ENCODE measurements around the gene SLX4IP.

The SLX4IP gene

DNA sequence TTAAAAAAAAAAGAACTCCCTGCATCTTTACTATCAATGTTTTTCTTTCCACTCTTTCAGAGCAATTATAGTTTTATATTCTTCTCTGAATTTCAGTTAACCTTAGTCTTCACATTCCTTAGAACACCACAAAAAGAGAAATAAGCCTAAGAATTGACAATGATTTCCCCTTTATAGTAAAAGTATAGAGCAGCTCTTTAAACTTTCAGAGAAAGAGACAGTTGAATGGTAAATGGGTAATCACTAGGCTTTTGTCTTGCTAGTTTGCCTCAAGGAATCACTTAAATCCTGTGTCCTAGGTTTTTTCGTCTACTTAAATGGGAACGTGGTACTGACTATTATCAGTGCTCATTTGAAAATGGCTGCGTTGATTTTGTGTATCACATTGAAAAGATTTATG lies 31.8 kb downstream of the SLX4IP start:
- no peak for DNase-seq (ENCODE audit: low spot score)

DNA sequence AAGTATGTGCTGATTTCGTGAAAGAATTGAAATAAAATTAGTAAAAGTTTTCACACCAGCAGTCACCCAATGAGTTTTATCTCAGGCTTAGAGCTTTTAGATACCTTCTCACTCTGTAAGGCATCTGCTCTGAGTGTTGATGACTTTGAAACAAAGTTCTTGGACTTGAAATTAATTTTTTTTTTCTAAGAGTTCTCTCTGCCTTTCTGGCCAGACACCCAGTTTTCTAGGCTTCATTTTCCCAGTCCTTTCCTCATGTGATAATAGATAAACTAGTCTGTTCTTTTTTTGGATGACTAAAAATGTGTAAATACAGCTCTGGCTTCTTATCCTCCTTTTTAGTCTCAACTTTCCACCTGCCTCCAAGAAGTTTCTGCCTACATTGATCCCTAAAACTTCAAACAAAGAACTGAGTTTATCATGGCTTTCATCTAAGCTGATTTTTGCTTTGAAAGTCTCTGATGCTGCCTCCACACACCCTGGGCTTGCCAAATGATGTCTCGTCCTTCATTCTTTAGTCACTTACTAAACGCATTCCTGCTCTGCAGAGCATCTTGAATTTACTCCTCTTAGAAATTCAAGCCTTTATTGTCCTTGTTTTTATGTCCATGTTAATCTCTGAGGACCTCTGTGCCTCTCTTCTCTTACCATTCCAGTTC lies 32.7 kb downstream of the SLX4IP start:
- DNase-seq (ENCODE audit: low spot score), result no peak

DNA sequence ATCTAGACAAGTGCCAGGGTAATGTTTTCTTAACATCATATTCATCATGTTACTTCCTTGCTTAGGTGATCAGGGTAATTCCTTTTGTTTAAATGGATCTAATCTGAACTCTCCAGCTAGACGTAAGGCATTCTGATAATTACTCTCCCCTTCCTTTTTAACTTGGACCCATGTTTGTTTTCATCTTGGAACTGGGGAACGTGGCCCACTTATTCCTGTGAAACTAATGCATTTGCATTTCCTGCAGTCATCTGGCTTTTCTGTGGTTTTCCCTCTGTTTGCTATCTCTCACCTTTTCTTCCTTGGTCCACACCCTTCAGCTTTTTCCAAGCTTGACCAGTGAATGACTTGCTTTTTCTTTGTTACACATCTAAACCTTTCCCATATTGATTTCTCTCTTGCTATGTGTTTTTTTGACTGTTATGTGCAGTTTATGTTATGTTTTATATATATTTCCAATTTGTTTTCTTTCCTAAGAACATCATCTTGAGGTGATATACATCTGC lies 33.3 kb downstream of the SLX4IP start:
- DNase-seq (ENCODE audit: low spot score), result no peak

DNA sequence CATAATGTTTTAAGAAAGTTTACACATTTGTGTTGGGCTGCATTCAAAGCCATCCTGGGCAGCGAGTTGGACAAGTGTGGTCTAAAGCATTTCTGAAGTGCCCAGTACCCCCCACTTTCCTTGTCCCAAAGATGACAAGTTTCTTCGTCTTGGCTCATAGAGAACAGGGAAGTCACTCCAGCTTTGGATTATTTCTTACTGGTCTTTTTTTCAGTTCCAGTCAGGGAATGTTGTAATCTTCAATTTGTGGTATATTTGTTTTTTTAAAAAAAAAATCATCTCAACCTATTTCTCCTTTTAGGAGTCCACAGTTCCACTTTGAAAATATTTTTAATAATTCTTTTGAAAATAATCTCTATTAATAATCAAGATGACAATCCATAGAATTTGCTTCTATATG lies 34.0 kb downstream of the SLX4IP start:
- no peak for DNase-seq (ENCODE audit: low spot score)

DNA sequence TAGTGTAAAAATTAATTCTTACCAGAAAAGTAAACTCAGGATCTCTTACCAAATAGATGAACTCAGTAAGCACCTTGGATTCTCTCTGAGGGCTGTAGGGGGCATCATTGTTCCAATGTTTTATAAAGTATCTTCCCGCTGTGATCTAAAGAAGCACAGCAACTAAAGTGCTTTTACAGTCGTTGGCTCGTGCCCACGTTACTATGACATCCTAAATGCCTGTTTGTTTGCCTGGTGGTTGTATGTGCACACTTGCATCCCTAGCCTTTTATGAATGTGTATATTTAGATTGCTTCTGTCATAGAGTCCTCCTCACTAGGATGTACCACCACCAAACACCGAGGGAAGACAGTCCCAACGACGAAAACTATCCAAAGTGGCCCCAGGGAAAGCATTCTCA lies 34.5 kb downstream of the SLX4IP start:
- DNase-seq (ENCODE audit: low spot score), result peak; percentile 88

DNA sequence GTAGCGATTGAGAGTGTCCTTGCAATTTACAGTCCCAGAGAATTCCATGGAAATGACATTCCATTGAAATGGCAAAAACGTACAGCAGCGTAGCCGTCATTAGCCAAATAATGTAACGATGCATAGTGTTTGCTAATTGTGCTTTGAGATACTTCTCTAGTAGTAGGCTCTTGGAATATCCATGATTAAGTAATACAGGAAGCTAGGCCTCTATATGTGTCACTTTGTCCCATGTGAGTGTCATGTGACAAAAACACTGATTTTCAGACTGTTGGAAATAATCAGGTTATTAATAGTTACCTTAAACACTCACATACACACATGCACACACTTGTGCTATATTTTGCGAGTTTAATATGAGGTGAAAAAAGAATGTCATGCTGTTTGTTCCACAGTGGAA lies 35.2 kb downstream of the SLX4IP start:
- DNase-seq (ENCODE audit: low spot score), result no peak

DNA sequence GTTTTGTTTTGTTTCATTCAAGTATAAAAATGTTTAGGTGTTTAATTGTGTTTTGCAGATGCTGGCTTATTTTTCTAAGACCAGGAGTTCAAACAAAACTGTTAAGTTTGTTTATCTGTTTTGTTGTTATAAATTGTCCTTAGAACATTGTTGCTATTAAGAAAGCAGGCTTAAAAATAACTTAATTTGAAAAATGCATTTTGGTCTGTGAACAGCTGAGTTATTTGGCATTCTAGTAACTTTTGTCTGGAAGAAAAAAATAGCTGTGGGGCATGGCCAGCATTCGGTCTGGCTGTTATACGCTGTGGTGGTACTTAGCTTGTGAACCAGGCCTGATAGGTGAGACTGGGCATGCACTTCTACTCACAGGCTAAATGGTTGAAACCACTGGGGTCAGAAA lies 37.8 kb downstream of the SLX4IP start:
- no peak for DNase-seq (ENCODE audit: low spot score)

DNA sequence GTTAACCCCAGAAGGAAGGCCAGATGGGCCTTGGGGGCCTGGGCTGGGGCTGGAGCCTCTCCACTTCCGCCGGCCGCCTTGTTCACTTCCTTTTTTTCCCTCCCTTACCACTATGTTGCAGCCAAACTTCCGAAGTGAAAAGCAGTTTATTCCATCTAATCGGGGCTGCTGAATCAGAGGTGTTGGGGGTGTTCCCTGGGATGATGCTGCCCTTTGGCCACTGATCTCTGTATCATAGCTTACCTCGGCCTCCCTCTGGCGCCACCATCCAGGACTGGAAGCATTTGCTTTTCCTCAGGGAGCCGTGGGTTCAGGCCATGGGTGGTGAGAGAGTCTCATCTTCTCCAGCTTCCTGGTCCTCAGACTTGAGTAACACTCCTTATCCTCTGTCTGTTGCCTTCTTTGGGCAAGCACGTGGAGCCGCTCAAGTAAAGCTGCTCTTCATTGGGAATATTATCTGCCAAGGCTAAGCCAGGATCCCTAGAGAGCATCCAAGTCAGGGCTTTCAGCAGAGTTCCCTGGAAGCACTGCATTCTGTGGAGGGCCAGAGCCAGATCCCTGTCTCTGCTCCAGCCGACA lies 39.6 kb downstream of the SLX4IP start:
- DNase-seq (ENCODE audit: low spot score), result no peak

DNA sequence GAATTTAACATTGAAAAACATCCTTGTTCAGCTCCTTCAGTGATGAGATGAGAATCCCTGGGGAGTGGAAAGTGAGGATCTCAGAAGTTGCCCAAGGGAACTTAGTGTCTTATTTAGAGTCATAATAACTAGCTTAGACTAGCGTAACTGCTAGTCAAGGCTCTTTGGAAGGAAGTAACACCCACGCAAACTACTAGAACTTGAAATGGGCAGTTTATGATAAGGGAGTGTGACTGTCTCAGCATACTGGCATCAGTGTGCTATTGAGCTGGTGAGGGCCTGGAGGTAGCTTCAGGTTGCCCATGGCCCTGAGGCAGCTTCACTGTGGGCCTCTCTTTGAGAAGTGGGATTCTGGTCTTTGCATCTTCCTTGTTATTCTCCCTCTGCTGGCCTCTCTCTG lies 40.1 kb downstream of the SLX4IP start:
- no peak for DNase-seq (ENCODE audit: low spot score)

DNA sequence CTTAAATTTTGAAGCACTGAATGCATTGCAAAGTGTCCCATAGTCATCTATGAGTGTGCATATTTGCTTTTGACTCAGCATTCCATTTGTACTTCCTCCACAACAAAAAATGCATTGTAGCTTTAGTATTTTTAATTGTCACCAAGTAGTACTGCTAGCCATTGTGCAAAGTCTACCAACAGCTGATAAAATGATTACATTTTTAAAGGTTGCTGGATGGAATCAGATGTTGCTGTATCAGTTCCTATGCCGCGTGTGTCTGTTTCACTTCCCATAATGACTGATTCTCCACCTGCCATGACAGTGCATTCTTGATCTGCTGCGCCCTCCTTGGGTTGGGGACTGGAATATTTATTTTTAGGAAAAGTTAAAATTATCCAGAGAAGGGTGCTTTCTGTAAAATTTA lies 41.2 kb downstream of the SLX4IP start:
- peak; percentile 35 for DNase-seq (ENCODE audit: low spot score)

DNA sequence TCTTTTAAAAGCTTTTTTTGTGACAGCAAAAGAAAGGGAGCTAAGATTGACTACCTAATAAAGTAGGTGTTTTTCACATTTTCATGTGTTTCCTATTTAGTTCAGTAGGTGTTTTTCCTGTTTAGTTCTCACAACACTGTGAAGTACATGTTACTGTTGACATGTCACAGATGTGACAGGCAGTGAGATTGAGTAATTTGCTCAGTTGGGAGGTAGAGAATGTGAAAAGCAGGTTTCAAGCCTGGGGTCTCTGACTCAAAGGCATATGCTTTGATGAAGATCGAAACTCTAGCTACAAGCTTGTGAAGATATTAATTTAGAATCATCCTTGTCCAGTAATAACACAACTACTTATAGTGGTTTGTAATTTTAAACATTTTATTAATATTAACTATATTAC lies 43.1 kb downstream of the SLX4IP start:
- no peak for DNase-seq (ENCODE audit: low spot score)

DNA sequence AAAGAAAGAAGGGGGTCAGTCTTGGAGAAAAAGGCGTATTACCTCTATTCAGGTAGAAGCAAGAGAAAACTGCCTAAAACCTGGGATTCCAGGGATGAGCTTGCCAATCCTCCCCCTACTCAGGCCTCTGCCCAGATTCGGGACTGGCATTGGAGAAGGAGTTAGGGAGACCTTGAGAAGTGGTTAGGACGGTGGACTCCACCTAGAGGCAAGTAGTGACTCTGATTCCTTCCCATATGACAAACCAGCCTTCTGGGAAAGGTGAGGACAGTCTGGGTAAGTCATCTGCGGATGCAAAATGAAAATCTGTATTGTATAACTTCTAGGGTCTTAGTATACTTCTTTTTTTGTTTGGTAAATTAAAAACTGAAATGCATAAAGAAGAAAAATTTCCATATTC lies 43.8 kb downstream of the SLX4IP start:
- no peak for DNase-seq (ENCODE audit: low spot score)

DNA sequence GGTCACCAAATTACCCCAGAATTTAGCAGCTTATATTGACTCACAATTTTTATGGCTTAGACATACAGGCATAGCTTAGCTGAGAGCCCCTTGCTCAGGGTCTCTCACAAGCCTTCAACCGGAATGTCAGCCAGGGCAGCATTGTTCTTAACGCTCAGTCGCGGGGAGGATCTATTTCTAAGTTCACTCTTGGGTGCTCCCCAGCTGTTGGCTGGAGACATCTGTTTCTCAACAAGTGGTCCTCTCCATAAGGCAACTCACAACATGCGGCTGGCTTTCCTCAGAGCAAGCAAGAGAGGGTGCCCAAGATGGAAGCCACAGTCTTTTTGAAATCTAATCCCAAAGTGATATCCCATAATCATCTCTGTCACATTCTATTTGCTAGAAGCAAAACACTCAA lies 46.6 kb downstream of the SLX4IP start:
- DNase-seq (ENCODE audit: low spot score), result no peak

DNA sequence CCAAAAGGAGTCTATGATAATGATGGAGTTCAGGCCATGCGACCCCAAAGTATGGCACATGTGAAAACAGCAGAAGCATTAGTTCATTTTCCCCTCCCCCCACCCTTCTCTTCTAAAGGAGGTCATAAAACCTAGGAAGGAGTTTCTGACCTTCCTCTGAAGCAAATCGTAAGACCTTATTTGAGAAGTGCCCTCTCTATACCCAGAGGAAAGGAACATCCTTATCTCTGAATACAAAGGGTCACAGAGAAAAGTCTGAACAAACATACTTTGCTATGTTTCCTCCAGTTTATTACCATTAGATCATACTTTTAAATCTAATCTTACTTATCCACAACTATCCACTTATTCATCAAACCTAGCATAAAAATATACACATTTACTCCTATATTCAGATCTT lies 48.6 kb downstream of the SLX4IP start:
- no peak for DNase-seq (ENCODE audit: low spot score)

DNA sequence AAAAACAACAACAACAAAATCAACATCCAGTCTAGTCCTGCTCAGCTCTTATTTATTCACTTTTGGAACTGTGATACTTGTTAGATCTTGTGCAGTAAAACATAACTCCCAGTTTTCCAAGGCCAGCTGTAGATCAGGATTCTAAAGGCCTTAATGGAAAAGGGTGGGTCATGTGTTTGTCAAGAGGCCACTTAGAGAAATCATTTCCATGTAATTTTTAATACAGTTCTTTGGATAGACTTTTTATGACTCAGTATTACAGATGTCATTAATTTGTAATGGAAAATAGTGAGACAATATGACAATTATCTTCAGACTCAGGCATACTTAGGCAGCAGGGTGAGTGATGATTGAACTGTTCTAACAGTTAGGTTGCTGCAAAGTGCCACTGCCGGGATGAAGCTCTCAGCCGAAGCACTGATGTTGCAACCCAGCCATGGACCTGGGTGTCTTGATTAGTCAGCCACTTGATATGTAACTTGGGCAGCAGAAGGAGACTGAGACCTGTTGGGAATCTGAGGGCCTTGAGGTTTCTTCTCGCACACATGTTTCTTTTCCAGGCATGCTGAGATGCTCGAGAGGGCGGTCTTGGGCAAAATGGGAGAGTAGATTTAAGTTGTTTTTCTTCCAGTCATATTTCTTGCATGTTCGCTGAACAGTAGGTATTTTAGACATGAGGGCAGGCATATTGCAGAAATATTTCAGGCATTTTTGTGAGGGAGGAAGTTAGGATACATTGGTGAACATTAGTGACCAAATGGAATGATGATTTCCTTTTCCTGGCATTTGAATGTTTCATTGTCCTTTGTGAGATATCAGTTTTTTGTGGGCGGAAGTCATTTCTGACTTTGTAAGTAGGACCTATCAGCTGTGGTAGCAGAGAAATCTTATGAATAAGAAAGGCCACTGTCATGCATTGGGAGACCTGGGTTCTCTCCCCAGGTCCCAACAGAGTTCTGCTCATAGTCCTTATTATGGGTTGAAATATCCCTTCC lies 52.3 kb downstream of the SLX4IP start:
- DNase-seq (ENCODE audit: low spot score), result no peak

DNA sequence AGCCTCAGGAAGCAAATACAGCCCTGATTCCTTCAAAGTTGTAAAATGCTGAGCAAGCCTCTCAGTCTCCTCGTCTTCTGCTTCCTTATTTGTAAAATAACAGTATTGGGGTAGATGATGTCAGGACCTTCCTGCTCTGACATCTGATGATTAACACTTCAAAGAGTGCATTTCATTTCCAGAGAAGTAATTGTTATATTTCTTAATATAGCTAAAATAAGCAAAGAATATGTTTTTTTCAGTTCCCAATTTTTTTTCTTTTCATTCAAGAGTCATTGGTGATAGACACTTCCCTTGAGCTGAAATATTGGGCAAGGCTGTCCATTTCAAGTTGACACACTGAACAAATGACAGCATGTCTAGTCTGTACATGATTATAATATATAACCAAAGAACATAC lies 53.4 kb downstream of the SLX4IP start:
- no peak for DNase-seq (ENCODE audit: low spot score)

DNA sequence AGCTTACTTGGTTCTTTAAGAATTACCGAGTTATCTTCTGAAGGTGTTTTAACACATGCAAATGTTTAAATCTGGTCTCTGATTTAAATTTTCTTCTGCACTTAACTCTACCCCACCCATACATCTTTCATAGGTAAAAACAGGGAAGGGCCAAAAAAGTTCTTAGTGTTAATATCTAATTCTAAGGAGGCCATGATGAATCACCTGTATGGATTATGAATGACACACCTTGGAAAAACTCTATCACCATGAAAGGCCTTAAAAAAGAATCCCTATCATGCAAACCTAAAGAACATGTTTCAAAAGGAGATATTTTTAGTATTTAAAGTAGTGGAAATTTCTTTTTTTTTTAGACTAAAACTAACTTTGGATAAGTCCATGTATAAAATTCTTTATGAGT lies 54.7 kb downstream of the SLX4IP start:
- DNase-seq (ENCODE audit: low spot score), result no peak

DNA sequence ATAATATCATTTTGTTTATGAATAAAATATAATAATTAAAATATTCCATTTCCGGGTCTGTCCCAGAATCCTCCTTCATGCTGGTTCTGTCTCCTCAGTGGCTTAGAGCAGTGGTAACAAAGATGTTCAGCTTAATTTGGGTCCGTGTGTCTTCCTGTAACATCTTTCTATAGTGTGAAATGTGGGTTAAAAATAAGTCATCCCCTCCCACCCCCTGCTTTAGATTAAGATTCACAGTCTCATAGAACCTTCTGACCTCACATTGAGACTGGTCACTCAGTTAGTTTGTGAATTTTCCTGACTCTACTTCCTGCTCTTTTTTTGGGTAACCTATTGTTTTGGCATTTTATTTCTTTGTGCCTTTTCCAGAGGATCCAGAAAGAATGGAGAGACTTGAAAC lies 55.2 kb downstream of the SLX4IP start:
- no peak for DNase-seq (ENCODE audit: low spot score)

DNA sequence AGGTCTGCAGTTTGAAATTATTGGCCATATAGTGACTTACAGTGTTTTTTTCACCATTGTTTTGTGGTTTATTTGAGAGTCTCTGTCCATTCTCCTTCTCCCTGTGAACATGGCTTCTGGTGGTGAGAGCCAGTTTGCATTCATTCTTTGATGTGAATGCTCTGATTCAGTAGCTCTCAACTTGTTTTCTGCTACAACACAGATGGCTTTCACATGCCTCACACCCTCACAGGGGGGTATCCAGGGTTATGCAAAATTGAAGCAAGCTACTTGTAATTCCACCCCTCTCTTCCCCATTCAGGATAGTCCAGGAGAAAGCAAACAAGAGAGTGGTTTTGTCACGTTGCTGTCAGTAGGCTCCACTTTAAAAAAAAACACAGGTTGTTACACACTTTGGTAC lies 55.6 kb downstream of the SLX4IP start:
- peak; percentile 73 for DNase-seq (ENCODE audit: low spot score)

DNA sequence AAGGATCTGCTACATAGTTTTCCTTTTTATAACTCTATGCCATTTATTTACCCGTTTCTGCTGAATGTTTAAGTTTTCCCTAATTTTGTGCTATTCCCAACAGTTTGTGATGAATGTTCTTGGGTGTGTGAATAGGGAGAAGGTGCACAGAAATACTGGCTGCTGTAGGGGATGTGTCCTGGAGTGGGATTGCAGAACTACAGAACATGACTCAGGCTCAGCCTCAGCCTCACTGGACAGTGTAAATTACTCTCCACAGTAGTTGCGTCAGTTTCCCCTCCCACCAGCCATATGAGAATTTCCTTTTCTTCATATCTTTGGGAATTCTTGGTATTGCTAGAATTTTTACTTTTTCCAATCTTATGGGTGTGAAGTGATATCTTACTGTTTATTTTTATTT lies 57.0 kb downstream of the SLX4IP start:
- no peak for DNase-seq (ENCODE audit: low spot score)

DNA sequence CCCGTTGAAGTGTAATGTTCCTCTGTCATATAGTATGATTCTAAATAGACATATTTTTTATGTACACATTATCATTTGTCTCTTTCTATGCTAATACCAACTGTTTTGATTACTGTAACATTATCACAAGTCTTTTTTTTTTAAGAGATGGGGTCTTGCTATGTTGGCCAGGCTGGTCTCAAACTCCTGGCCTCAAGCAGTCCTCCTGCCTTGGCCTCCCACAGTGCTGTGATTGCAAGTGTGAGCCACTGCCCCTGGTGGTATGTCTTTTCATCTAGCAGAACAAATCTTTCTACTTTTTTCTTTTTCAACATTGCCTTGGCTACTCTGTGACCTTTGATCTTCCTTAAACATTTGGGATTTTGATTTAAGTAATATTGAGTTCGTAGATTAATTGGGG lies 57.7 kb downstream of the SLX4IP start:
- no peak for DNase-seq (ENCODE audit: low spot score)

DNA sequence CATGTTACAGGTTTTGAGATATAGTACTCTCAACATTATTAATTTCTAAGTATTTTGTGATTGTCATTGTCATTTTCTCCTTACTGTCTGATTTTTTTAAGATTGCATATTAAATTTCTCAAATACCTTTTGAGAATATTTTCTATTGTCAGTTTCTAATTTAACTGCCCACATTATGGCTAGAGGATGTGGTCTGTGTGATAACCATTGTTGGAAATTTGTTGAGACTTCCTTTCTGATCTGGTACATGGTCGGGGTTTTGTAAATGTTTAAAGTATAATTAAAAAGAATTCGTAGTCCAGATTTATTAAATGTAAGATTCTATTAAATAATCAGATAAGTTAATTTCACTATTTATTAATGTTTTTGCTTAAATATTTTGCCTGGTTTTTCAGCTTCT lies 60.1 kb downstream of the SLX4IP start:
- DNase-seq (ENCODE audit: low spot score), result no peak

DNA sequence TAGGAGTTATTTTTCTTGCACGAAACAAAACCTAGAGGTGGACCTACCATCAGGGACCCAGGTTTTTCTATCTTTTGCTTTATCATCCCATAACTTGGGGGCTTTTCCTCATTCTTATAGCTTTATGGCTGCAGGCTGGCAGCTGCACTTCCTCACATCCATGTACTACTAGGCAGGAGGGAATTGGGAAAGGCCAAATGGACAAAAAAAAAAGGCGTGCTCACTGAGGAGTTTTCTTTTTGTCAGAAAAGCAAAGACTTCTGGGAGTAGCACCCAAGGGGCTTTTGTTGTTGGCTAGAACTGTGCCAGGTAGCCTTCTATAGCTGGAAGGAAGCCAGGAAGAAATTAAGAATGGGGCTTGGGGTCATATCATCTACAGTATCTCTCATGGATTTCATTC lies 61.4 kb downstream of the SLX4IP start:
- DNase-seq (ENCODE audit: low spot score), result no peak

Measured in Ammon's horn (tissue), 1 donor.